K562 (cell line): Measurements from ENCODE around the gene NACC1. TPM values are rescaled to one million over a fixed set of nuclear protein-coding genes. Genes with fewer than 3 reads are reported as not detected.

Experiments used
- ADNP ChIP-seq: fragments of 200-800 bp; sonication (Bioruptor generic); IDR thresholded peaks from 2 replicates; pipeline ENCODE4 v1.6.1; 2016; ENCODE audit warnings: missing genetic modification characterization, missing compliant biosample characterization
- ARHGAP35 ChIP-seq: fragments of 450-650 bp; IDR thresholded peaks from 2 replicates; pipeline ENCODE4 v1.6.1; 2018; ENCODE audit not compliant: partially characterized antibody
- ELF4 ChIP-seq: fragments of 450-650 bp; formaldehyde crosslinking; IDR thresholded peaks from 2 replicates; pipeline ENCODE4 v1.4.0; 2022; ENCODE audit warnings: missing genetic modification characterization
- LARP7 ChIP-seq: fragments of 450-650 bp; IDR thresholded peaks from 2 replicates; pipeline ENCODE4 v1.6.1; 2016
- NR2C1 ChIP-seq, 2 experiments: fragments of 450-650 bp; IDR thresholded peaks; 2 replicates each; pipeline ENCODE4 v1.6.1; 2017; ENCODE audit warnings: mild to moderate bottlenecking in 2 of 2, antibody characterized with exemption in 1 of 2, inconsistent platforms in 1 of 2, missing compliant biosample characterization in 1 of 2, missing genetic modification characterization in 1 of 2
- SIRT6 ChIP-seq: IDR thresholded peaks from one replicate; pipeline ENCODE4 v1.6.1; 2012; ENCODE audit warnings: low read depth, mild to moderate bottlenecking, control low read depth, inconsistent platforms, low read length, moderate library complexity
- SP2 ChIP-seq: IDR thresholded peaks from 2 replicates; pipeline ENCODE4 v1.6.1; 2011; ENCODE audit warnings: mild to moderate bottlenecking, low read depth, low read length, moderate library complexity; ENCODE audit not compliant: poor library complexity, severe bottlenecking; ENCODE audit errors: extremely low read depth
- TAF15 ChIP-seq: fragments of 200-400 bp; formaldehyde crosslinking; IDR thresholded peaks from 2 replicates; pipeline ENCODE4 v1.6.1; 2017; ENCODE audit warnings: mild to moderate bottlenecking, low read depth, low read length, moderate library complexity
- TGIF2 ChIP-seq: sonication (generic); formaldehyde crosslinking; IDR thresholded peaks from 2 replicates; pipeline ENCODE4 v1.8.1; 2022; ENCODE audit warnings: mild to moderate bottlenecking, missing genetic modification reagents, moderate library complexity
- ZNF609 ChIP-seq: sonication (generic); formaldehyde crosslinking; IDR thresholded peaks from 2 replicates; pipeline ENCODE4 v1.8.1; 2023; ENCODE audit warnings: missing genetic modification reagents, mild to moderate bottlenecking, borderline replicate concordance
- ZNF740 ChIP-seq, 3 experiments: fragments of 200-800 bp in 1 of 3; sonication (Bioruptor generic) in 1 of 3; sonication (generic) in 1 of 3; formaldehyde crosslinking in 1 of 3; IDR thresholded peaks; 2 replicates each; pipeline versions ENCODE4 v1.6.1 to v1.8.0; 2016 to 2022; ENCODE audit warnings: mild to moderate bottlenecking in 2 of 3, missing compliant biosample characterization in 2 of 3, missing genetic modification characterization in 2 of 3, missing genetic modification reagents in 1 of 3
- polyA plus RNA-seq, 8 experiments: library from polyadenylated mRNA; depleted of rRNA in 4 of 8; stranded (reverse) in 5 of 8; unstranded in 3 of 8; fragments of >200 nt; fragmentation: Nextera tagmentation in 2 of 8; fragmentation: Illumina TruSeq in 1 of 8; extraction: Ambion mirVana in 2 of 8; extraction: Trizol in 1 of 8; gene quantifications; 2 replicates each; pipeline versions ENCODE4 v1.2.1 to v1.2.3, GENCODE V29; 2011 to 2014; ENCODE audit warnings: inconsistent platforms in 1 of 8, missing spikeins in 1 of 8
- total RNA-seq, 7 experiments: library from RNA; depleted of rRNA in 6 of 7; stranded (reverse); fragments of >200 nt in 6 of 7; fragmentation: Illumina TruSeq in 2 of 7; extraction: Trizol in 2 of 7; gene quantifications; 2 replicates each; pipeline versions ENCODE4 v1.2.1 to v1.2.3, GENCODE V29; 2011 to 2021; ENCODE audit warnings: low replicate concordance in 1 of 7
- TF ChIP-seq, protein P1 (sequence below): fragments of 450-650 bp; IDR thresholded peaks from 2 replicates; pipeline ENCODE4 v1.7.0; 2016; ENCODE audit warnings: borderline replicate concordance
- TF ChIP-seq, protein P2 (sequence below): fragments of 200-800 bp; sonication (Bioruptor generic); IDR thresholded peaks from 2 replicates; pipeline ENCODE4 v1.6.1; 2016; ENCODE audit warnings: missing genetic modification characterization, missing compliant biosample characterization

Gene NACC1
- total and polyA plus RNA-seq, 9 of the 15 experiments (the other 6 are each of a cell fraction or from before 2014, with no cell fraction given) = 0.04 to 96.6 (median 25.8) TPM

GRCh38 chr19:13150187-13150930 lies 32.3 kb downstream of the NACC1 start, which contains the start of the genes IER2 and STX10 (continued):
- TF ChIP-seq, protein P1, sequence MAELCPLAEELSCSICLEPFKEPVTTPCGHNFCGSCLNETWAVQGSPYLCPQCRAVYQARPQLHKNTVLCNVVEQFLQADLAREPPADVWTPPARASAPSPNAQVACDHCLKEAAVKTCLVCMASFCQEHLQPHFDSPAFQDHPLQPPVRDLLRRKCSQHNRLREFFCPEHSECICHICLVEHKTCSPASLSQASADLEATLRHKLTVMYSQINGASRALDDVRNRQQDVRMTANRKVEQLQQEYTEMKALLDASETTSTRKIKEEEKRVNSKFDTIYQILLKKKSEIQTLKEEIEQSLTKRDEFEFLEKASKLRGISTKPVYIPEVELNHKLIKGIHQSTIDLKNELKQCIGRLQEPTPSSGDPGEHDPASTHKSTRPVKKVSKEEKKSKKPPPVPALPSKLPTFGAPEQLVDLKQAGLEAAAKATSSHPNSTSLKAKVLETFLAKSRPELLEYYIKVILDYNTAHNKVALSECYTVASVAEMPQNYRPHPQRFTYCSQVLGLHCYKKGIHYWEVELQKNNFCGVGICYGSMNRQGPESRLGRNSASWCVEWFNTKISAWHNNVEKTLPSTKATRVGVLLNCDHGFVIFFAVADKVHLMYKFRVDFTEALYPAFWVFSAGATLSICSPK = no peak
- TF ChIP-seq NR2C1 (IDR thresholded peaks at IDR 0.05) (peak; percentile 84), NR2C1 (tag; IDR thresholded peaks at IDR 0.05) (peak; percentile 90), TGIF2 (CRISPR knock-in tag) (no peak), SIRT6 (no peak), ZNF609 (CRISPR knock-in tag) (no peak), ZNF740 (CRISPR knock-in tag; IDR thresholded peaks at IDR 0.05) (no peak), ZNF740 (tag; IDR thresholded peaks at IDR 0.05) (no peak), ELF4 (0 out of 2 replicates have a peak, but pooled peaks have one; percentile 10), TAF15 (no peak), SP2 (peak; percentile 96), ADNP (tag) (no peak), LARP7 (no peak), ARHGAP35 (no peak)
- TF ChIP-seq, protein P2, sequence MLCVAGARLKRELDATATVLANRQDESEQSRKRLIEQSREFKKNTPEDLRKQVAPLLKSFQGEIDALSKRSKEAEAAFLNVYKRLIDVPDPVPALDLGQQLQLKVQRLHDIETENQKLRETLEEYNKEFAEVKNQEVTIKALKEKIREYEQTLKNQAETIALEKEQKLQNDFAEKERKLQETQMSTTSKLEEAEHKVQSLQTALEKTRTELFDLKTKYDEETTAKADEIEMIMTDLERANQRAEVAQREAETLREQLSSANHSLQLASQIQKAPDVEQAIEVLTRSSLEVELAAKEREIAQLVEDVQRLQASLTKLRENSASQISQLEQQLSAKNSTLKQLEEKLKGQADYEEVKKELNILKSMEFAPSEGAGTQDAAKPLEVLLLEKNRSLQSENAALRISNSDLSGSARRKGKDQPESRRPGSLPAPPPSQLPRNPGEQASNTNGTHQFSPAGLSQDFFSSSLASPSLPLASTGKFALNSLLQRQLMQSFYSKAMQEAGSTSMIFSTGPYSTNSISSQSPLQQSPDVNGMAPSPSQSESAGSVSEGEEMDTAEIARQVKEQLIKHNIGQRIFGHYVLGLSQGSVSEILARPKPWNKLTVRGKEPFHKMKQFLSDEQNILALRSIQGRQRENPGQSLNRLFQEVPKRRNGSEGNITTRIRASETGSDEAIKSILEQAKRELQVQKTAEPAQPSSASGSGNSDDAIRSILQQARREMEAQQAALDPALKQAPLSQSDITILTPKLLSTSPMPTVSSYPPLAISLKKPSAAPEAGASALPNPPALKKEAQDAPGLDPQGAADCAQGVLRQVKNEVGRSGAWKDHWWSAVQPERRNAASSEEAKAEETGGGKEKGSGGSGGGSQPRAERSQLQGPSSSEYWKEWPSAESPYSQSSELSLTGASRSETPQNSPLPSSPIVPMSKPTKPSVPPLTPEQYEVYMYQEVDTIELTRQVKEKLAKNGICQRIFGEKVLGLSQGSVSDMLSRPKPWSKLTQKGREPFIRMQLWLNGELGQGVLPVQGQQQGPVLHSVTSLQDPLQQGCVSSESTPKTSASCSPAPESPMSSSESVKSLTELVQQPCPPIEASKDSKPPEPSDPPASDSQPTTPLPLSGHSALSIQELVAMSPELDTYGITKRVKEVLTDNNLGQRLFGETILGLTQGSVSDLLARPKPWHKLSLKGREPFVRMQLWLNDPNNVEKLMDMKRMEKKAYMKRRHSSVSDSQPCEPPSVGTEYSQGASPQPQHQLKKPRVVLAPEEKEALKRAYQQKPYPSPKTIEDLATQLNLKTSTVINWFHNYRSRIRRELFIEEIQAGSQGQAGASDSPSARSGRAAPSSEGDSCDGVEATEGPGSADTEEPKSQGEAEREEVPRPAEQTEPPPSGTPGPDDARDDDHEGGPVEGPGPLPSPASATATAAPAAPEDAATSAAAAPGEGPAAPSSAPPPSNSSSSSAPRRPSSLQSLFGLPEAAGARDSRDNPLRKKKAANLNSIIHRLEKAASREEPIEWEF (CRISPR knock-in tag) = no peak
